ENCODE measurements around the gene NARF.

GRCh38 chr17:82434216-82434565, 24.4 kb upstream of the NARF start:
- no peak for TF ChIP-seq CTCF (IDR thresholded peaks at IDR 0.05)
- TF ChIP-seq POLR2A (IDR thresholded peaks at IDR 0.05), result no peak
- TF ChIP-seq EP300 (IDR thresholded peaks at IDR 0.05), result no peak
